GM12872 (cell line): ENCODE measurements around the gene TNRC6C.
A peak's percentile ranks its signal among the peaks of the same experiment; 100 is the strongest.

Source experiments
- CTCF ChIP-seq: IDR thresholded peaks from 3 replicates; pipeline ENCODE4 v1.5.1; 2011; ENCODE audit warnings: low read depth, mild to moderate bottlenecking, low read length, moderate library complexity; ENCODE audit not compliant: insufficient read depth

The TNRC6C gene

GRCh38 chr17:78130090-78130436, 171.6 kb downstream of the TNRC6C start:
- no peak for TF ChIP-seq CTCF

GRCh38 chr17:78130437-78131101, 172.1 kb downstream of the TNRC6C start, which contains the start of gene TMC8:
Gene TMC8 (plus strand): TSS chr17:78130771. CDS start chr17:78131589, 818 bp downstream.
- TF ChIP-seq CTCF = no peak

GRCh38 chr17:78131172-78132083, 172.9 kb downstream of the TNRC6C start:
- TF ChIP-seq CTCF = peak; percentile 22; the same call in 2 of the 3 replicates

GRCh38 chr17:78132084-78132676, 173.7 kb downstream of the TNRC6C start:
- no peak; the same call in 2 of the 3 replicates for TF ChIP-seq CTCF

GRCh38 chr17:78132767-78133178, 174.3 kb downstream of the TNRC6C start:
- TF ChIP-seq CTCF = no peak

GRCh38 chr17:78133179-78133951, 174.9 kb downstream of the TNRC6C start:
- no peak for TF ChIP-seq CTCF
